HCT116 (cell line): ENCODE results near the gene LCT. TPM values are rescaled to one million over a fixed set of nuclear protein-coding genes. Genes with fewer than 3 reads are reported as not detected.

Experiments
- ATAC-seq: fragments of 200-7000 bp; cut with Tn5 transposase; 2 replicates; pipeline ENCODE4 v1.9.1; 2020; ENCODE audit warnings: mild to moderate bottlenecking, moderate library complexity
- BruUV-seq: library from RNA; stranded (reverse); fragments of 400-500 nt; replicated peaks from 2 replicates; lab custom pipeline; 2021; lab: Mats Ljungman, UMichigan
- CTCF ChIA-PET: fragments of 300-600 bp; sonication (Branson Sonifier 250); formaldehyde crosslinking; loops from one replicate; lab custom pipeline; 2021; ENCODE audit warnings: antibody characterized with exemption; lab: Charles Lee
- POLR2A ChIA-PET: fragments of 300-600, 350-600 bp; sonication (Branson Sonifier 250); formaldehyde crosslinking; loops from one replicate; lab custom pipeline; 2021; ENCODE audit warnings: antibody characterized with exemption; lab: Charles Lee
- RAD21 ChIA-PET, 2 experiments: fragments of 300-600 bp; sonication (Branson Sonifier 250); formaldehyde crosslinking; loops; one replicate each; lab custom pipeline; 2023; ENCODE audit warnings: low total read pairs in 2 of 2; ENCODE audit not compliant: uncharacterized antibody in 2 of 2, unreplicated experiment in 2 of 2, low non-redundant PET in 1 of 2; lab: Charles Lee
- DNase-seq: peaks from one replicate; pipeline ENCODE4 v3.0.0-alpha.2; 2010; ENCODE audit warnings: low read depth, low spot score
- H2AFZ ChIP-seq: fragments of 200-600 bp; shearing (Covaris generic), sonication (generic); 2 replicates; pipeline ENCODE4 v1.6.1; 2017; ENCODE audit warnings: low read depth, mixed run types, mixed read lengths, antibody characterized with exemption, low read length; ENCODE audit not compliant: poor library complexity, severe bottlenecking
- H3K27ac ChIP-seq: 2 replicates; pipeline ENCODE4 v1.5.1; 2012; ENCODE audit warnings: low read depth, low read length
- H3K27me3 ChIP-seq: fragments of 200-600 bp; sonication (generic); 2 replicates; pipeline ENCODE4 v1.6.1; 2016; ENCODE audit warnings: mixed run types, low read length, mixed read lengths; ENCODE audit not compliant: insufficient read depth
- H3K36me3 ChIP-seq, 2 experiments: fragments of 200-500 bp in 1 of 2; fragments of 200-600 bp in 1 of 2; sonication (Bioruptor generic) in 1 of 2; sonication (generic) in 1 of 2; 2 replicates each; pipeline versions ENCODE4 v1.5.1 to v1.6.1; 2014 to 2016; ENCODE audit warnings: low read length in 2 of 2, inconsistent platforms in 1 of 2, mixed read lengths in 1 of 2, mixed run types in 1 of 2; ENCODE audit not compliant: insufficient read depth in 2 of 2, control insufficient read depth in 1 of 2
- H3K4me1 ChIP-seq, 2 experiments: fragments of 200-600 bp in 1 of 2; sonication (generic) in 1 of 2; 2 replicates each; pipeline versions ENCODE4 v1.5.1 to v1.6.1; 2012 to 2017; ENCODE audit warnings: low read length in 2 of 2, inconsistent platforms in 1 of 2, mild to moderate bottlenecking in 1 of 2, mixed read lengths in 1 of 2, mixed run types in 1 of 2, moderate library complexity in 1 of 2; ENCODE audit not compliant: insufficient read depth in 2 of 2, control insufficient read depth in 1 of 2
- H3K4me2 ChIP-seq: fragments of 200-600 bp; sonication (generic); 2 replicates; pipeline ENCODE4 v1.6.1; 2017; ENCODE audit warnings: mixed run types, low read length, mixed read lengths
- H3K4me3 ChIP-seq, 2 experiments: fragments of 200-600 bp in 1 of 2; sonication (generic) in 1 of 2; replicated peaks in 1 of 2; 2 replicates each; pipeline ENCODE4 v1.5.1; 2011 to 2016; ENCODE audit warnings: low read length in 2 of 2, control low read depth in 1 of 2, low read depth in 1 of 2, mild to moderate bottlenecking in 1 of 2, mixed read lengths in 1 of 2, mixed run types in 1 of 2
- H3K79me2 ChIP-seq: fragments of 200-600 bp; sonication (generic); 2 replicates; pipeline ENCODE4 v1.6.1; 2017; ENCODE audit warnings: mild to moderate bottlenecking, mixed run types, low read length, moderate library complexity, mixed read lengths; ENCODE audit not compliant: insufficient read depth
- H3K9ac ChIP-seq: fragments of 200-600 bp; sonication (generic); 2 replicates; pipeline ENCODE4 v1.6.1; 2016; ENCODE audit warnings: low read length, mixed read lengths
- H3K9me2 ChIP-seq: fragments of 200-600 bp; sonication (generic), shearing (Covaris generic); 2 replicates; pipeline ENCODE4 v1.6.1; 2017; ENCODE audit warnings: mixed run types, mild to moderate bottlenecking, moderate library complexity; ENCODE audit not compliant: insufficient read depth
- H3K9me3 ChIP-seq, 2 experiments: fragments of 200-500 bp in 1 of 2; fragments of 200-600 bp in 1 of 2; sonication (Bioruptor generic) in 1 of 2; sonication (generic) in 1 of 2; 2 replicates each; pipeline ENCODE4 v1.6.1; 2014 to 2017; ENCODE audit warnings: low read length in 2 of 2, mixed read lengths in 2 of 2, inconsistent platforms in 1 of 2, low read depth in 1 of 2, mild to moderate bottlenecking in 1 of 2, mixed run types in 1 of 2, moderate library complexity in 1 of 2; ENCODE audit not compliant: control insufficient read depth in 1 of 2, insufficient read depth in 1 of 2
- H4K20me1 ChIP-seq: fragments of 200-600 bp; sonication (generic), shearing (Covaris generic); 2 replicates; pipeline ENCODE4 v1.6.1; 2017; ENCODE audit warnings: mixed run types, mild to moderate bottlenecking, moderate library complexity; ENCODE audit not compliant: insufficient read depth
- CEBPB ChIP-seq: IDR thresholded peaks from 2 replicates; pipeline ENCODE4 v1.6.1; 2012; ENCODE audit warnings: low read depth
- EZH2 ChIP-seq: fragments of 200-600 bp; sonication (generic); IDR thresholded peaks from 2 replicates; pipeline ENCODE4 v1.6.1; 2017; ENCODE audit warnings: antibody characterized with exemption, mixed run types
- FOSL1 ChIP-seq: IDR thresholded peaks from 2 replicates; pipeline ENCODE4 v1.6.1; 2012; ENCODE audit warnings: low read depth
- RAD21 ChIP-seq: IDR thresholded peaks from 2 replicates; pipeline ENCODE4 v1.6.1; 2012; ENCODE audit warnings: low read depth, mild to moderate bottlenecking
- SP1 ChIP-seq: IDR thresholded peaks from 2 replicates; pipeline ENCODE4 v1.6.1; 2012; ENCODE audit warnings: low read depth
- SRF ChIP-seq: IDR thresholded peaks from 2 replicates; pipeline ENCODE4 v1.6.1; 2012; ENCODE audit warnings: low read depth
- YY1 ChIP-seq: IDR thresholded peaks from 2 replicates; pipeline ENCODE4 v1.6.1; 2011; ENCODE audit warnings: low read length, low read depth, moderate library complexity, mild to moderate bottlenecking; ENCODE audit not compliant: insufficient replicate concordance; ENCODE audit errors: extremely low read depth
- intact Hi-C: fragments of 100-400 bp; cut with micrococcal nuclease; formaldehyde crosslinking; loops from 2 replicates; pipeline ENCODE4 v1.10.0; 2022
- total RNA-seq: library from RNA; stranded (reverse); gene quantifications from one replicate; pipeline ENCODE4 v1.2.1, GENCODE V29; 2021; ENCODE audit not compliant: unreplicated experiment
- TF ChIP-seq, protein P1 (sequence below): IDR thresholded peaks from 2 replicates; pipeline ENCODE4 v1.6.1; 2012
- TF ChIP-seq, protein P2 (sequence below), 3 experiments: fragments of 200-600 bp in 1 of 3; sonication (generic) in 1 of 3; IDR thresholded peaks in 2 of 3; conservative IDR thresholded peaks in 1 of 3; 2 replicates each; pipeline ENCODE4 v1.5.1; 2012 to 2017; ENCODE audit warnings: low read depth in 2 of 3, low read length in 2 of 3, antibody characterized with exemption in 1 of 3, borderline replicate concordance in 1 of 3, control low read depth in 1 of 3, mild to moderate bottlenecking in 1 of 3, mixed read lengths in 1 of 3, mixed run types in 1 of 3, moderate library complexity in 1 of 3; ENCODE audit not compliant: insufficient read depth in 1 of 3

The LCT gene
- total RNA-seq, 1 experiment from 2014 or later = 0.12 TPM

DNA sequence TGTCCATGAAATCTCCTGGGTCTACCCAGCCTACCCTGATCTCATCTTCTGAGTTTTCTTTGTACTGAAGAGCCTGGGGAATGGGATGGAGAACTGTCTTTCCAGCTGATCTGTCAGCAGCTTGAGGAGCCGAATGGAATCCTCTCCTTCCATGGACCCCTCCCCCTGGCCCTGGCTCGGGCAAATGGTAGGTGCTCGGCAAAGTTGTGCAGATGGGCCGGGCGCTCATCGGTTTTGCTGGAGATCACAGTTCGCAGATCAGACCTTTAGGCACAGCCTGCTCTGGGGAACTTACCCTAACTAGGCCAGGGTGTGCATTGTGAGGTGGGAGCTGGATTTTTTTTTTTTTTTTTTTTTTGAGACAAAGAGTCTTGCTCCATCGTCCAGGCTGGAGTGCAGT lies 40.4 kb downstream of the LCT start:
- ChIA-PET POLR2A (no interaction called here), RAD21 (interaction anchor here in 1 of 2 experiments (0.6 kb wide), 1 partner anchor 69 kb away, joined by 7 read pairs; no protein-coding TSS in a partner anchor)

More for the DNA sequence above, 40.4 kb downstream of the LCT start:
- no peaks in the 10 kb centered on the region for H3K27me3 ChIP-seq
- no peak overlapping the region for H3K27ac ChIP-seq
- ATAC-seq (no peak), DNase-seq (no peak)
- BruUV-seq = no TSS peak
- no peaks in the 10 kb centered on the region for H3K79me2 ChIP-seq
- TF ChIP-seq SP1 (no peak), YY1 (no peak), EZH2 (no peak), CEBPB (no peak), RAD21 (no peak), SRF (no peak), FOSL1 (no peak)
- TF ChIP-seq, protein P1, sequence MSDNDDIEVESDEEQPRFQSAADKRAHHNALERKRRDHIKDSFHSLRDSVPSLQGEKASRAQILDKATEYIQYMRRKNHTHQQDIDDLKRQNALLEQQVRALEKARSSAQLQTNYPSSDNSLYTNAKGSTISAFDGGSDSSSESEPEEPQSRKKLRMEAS = no peak
- TF ChIP-seq, protein P2, sequence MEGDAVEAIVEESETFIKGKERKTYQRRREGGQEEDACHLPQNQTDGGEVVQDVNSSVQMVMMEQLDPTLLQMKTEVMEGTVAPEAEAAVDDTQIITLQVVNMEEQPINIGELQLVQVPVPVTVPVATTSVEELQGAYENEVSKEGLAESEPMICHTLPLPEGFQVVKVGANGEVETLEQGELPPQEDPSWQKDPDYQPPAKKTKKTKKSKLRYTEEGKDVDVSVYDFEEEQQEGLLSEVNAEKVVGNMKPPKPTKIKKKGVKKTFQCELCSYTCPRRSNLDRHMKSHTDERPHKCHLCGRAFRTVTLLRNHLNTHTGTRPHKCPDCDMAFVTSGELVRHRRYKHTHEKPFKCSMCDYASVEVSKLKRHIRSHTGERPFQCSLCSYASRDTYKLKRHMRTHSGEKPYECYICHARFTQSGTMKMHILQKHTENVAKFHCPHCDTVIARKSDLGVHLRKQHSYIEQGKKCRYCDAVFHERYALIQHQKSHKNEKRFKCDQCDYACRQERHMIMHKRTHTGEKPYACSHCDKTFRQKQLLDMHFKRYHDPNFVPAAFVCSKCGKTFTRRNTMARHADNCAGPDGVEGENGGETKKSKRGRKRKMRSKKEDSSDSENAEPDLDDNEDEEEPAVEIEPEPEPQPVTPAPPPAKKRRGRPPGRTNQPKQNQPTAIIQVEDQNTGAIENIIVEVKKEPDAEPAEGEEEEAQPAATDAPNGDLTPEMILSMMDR (IDR thresholded peaks at IDR 0.05 in 2 of 3, conservative IDR thresholded peaks at IDR 0.05 in 1 of 3; ENCODE audit: borderline replicate concordance in 1 of 3, insufficient read depth in 1 of 3, low read depth in 2 of 3, low read length in 2 of 3) = no peak
- no peaks in the 10 kb centered on the region for H3K36me3 ChIP-seq
- no peak overlapping the region for H2AFZ ChIP-seq
- H3K9me2 ChIP-seq = no peaks in the 10 kb centered on the region
- CTCF ChIA-PET = interaction anchor here (0.7 to 3.8 kb wide), 5 partner anchors 11 to 1029 kb away, joined by 4 to 30 read pairs (median 11); no protein-coding TSS in a partner anchor
- peaks cover 0 to 12% of the 10 kb centered on the region in 2 experiments; a peak in 1 of 4 replicates for H3K4me1 ChIP-seq
- no peak overlapping the region for H3K4me3 ChIP-seq
- H4K20me1 ChIP-seq = no peaks in the 10 kb centered on the region
- peaks cover 7 to 14% of the 10 kb centered on the region in 2 experiments; a peak in 2 of 4 replicates for H3K9me3 ChIP-seq
- H3K9ac ChIP-seq = no peak overlapping the region
- no peak overlapping the region for H3K4me2 ChIP-seq
- intact Hi-C loops = loop anchor here (5.0 kb wide), 1 partner anchor 794 kb away; no protein-coding TSS in a partner anchor
